ENCODE data around the gene CDH13.

- no peak for TF ChIP-seq CTCF (IDR thresholded peaks at IDR 0.05; ENCODE audit: control extremely low read depth in 1 of 3, insufficient read depth in 1 of 3, low read depth in 1 of 3, low read length in 3 of 3)
- no peak for TF ChIP-seq EGR1 (IDR thresholded peaks at IDR 0.05; ENCODE audit: borderline replicate concordance, low read depth, low read length)
- TF ChIP-seq JUN (IDR thresholded peaks at IDR 0.05; ENCODE audit: low read depth, low read length), result no peak
Measured at GRCh38 chr16:83438326-83438725, 811.6 kb downstream of the CDH13 start.
